GM19193 (cell line): ENCODE data around the gene ADCY3.

ENCODE experiments used
- POLR2A ChIP-seq: IDR thresholded peaks from 4 replicates; pipeline ENCODE4 v1.6.1; 2011; ENCODE audit not compliant: insufficient read depth, insufficient read length; ENCODE audit errors: extremely low read depth

The ADCY3 gene

DNA sequence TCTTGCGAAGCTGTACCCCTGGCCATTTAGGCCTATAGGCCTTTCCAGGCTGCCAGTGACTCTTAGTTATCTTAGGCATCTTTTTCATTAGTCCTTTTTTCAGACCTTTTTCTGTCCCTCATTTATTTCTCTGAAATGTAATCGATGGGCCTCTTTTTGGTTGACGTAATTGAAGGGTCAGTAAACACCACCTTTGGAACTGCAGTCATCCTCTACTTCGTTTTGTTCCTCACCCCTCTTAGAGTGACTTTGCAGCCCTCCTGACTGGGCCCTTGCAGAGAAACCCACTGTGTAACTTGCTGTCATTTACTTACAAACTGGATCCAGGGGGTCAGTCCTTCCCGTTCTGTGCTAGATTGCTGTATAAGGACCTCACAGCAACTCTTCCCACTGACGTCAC is 103.6 kb downstream of the ADCY3 start:
- no peak for TF ChIP-seq POLR2A

DNA sequence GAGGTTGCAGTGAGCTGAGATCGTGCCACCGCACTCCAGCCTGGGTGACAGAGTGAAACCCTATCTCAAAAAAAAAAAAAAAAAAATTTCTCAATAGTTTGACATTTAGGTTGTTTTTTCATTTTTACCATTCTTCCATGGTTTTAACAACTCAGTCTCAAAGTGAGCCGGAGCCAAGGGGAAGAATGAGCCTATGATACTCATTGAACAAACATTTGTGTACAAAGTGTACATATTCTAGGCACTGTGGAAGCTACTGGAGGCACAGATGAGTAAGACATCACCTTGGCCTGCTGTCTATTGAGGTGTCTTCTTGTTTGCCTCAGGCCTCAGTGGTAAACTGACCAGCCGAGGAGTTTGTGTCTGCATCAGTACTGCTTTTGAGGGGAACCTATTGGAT is 104.9 kb downstream of the ADCY3 start:
- TF ChIP-seq POLR2A = no peak

DNA sequence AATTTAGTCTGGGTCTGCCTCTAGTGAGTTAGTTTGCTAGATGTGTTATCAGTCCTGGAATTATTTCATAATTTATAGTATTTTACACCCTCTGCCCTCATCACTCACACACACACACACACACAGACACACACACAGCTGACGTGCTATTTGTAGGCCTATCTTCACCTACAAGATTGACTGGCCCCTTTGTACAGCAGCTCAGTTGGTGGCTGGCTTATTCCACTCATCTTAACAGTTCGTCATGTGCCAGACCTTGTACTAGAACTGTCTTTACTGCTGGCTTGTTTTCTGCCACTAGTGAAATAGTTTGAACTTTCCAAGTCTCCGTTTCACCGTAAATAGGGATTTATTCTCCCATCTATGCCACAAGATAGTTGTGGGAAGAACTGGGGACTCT is 105.5 kb downstream of the ADCY3 start:
- TF ChIP-seq POLR2A = no peak

DNA sequence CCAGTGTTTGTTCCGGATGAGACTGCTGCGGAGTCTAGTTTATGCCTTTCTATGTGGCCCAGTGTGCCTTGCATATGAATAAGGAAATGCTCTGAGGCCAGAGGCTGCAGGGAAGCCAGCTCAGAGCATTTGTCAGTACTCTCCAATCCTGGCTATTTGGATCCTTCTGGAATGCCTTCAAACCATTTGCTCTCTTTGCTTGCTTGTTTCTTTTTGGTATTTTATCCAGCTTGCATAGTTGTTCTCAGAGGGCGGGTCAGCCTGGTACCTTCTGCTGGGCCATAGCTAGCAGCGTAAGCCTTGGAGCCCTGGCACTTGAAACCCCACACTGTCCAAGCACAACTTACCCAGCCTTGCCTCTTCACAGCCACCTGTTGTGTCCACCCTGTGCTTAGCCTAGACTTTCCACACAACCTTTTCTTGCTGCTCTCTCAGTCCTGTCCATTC is 106.3 kb downstream of the ADCY3 start:
- no peak for TF ChIP-seq POLR2A

DNA sequence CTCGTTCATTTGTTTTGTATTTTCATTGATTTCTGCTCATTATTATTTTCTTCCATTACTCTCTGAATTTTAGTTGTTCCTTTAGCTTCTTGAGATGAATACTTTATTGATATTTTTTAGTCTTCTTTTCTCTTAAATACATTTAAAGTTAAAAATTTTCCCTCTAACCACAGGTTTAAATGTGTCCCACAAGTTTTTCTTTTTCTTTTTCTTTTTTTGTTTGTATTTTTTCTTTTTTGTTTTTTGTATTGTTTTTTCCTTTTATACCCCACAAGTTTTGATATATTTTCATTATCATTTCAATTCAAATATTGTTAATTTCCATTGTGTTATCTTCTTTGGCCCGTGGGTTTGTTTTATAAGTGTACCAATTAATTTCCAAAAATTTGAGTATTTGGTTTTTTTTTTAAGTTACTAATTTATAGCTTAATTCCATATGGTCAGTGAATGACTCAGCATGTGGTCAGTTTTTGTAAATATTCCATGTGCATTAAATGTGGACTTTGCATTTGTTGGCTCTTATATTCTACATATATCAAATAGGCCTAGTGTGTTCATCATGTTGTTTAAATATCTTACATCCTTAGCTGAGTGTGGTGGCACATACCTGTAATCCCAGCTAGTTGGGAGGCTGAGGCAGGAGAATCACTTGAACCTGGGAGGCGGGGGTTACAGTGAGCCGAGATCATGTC is 110.6 kb downstream of the ADCY3 start:
- no peak for TF ChIP-seq POLR2A

DNA sequence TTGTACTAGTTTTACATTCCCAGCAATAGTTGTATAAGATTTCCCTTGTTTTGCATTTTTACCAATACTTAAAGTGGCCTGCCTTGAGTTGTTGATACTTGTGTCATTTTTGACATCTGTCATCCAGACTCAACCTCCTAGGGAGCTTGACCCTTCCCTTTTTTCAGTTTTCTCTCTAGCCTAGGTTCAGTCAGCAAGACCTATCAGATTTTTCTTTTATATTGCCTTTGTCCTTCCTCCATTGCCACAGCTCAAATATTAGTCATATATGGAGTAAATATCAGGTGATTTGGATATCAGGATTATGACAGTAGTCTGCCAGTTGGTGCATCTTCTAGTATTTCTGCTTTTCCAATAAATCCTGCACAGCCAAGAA is 113.4 kb downstream of the ADCY3 start:
- TF ChIP-seq POLR2A = no peak

DNA sequence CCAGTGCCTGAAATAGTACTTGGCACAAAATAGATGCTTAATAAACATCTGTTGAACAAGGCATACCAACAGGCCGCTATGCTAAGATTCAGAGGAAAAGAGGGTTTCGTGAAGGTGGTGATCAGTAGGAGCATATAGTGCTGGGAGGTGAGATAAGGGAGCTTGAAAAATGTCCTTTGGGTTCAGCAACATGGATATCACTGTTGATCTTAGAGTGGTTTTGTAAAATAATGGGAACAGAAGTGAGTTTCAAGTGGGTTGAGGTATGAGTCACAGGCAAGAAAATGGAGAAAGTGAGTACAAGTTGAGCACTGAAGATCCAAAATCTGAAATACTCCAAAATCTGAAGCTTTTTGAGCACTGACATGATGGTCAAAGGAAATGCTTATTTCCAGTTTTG is 122.4 kb downstream of the ADCY3 start:
- TF ChIP-seq POLR2A = no peak

DNA sequence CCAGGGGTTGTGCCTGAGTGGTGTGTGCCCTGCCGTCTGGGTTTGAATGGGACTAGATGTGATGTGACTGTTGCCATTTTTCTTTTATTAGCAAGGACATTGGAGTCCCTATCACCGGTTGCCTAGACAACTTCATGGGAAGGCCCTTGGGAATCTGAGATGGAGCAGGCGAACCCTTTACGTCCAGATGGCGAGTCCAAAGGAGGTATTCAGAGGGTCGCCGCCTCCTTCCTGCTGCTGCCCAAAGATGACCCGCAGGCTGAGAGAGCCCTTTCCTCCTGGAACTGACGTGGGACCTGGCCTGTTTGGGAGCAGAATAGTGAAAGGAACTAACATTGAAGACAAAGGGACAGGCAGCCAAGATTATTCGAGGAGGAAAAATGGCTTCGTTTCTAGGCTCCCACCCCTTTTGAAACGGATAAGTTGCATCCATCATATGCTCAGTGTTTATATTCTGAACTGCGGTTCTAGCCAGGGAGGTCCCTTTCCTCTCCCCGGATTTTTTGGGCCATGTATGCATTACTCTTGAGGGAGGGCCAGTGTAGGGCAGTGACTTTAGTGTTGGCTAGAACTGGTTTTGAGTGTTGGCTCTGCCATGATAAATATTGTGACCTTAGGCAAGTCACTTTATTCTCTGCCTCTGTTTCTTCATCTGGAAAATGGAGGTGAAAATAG is 126.1 kb downstream of the ADCY3 start:
- no peak for TF ChIP-seq POLR2A

DNA sequence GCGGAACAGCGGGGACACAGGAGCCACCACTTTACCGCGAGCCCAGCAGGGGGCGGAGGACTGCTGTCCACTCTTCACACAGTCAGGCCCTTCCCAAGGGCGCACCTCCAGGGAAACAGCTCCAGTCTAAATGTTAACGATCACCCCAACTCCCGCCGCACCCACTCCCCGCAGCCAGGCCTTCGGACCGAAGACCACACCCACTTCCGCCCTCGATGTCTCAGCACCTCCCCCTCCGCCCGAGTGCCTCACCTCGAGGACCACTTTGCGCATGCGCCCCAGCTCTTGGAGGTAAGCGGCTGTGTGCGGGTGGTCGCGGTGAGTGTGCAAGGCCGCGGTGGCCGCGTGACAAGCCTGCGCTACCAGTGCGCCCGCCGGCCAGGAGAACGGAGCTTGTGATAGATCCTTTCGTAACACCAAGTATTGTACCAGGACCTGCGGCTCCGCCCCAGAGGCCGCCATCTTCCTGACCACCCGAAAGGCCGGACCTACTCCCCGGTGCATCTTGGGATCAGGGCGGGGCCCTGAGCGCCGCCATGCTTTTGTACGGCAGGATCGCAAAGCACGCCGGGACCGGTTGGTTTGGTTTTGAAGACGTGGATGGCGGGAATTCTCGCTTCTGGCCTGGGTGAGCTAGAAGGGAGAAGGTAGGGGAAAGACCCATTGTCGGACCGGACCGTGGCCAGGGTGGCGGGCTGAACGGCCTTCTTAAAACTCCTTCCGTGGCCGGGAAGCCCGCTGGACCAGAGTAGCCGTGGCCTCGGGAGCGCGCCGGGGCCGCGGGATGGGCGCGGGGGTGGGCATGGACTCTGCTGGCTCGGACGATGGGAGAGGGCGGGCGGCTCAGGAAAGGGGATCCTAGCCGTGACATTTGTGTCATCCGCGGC is 126.9 kb downstream of the ADCY3 start, which contains the start of the genes CENPO and PTRHD1:
Gene CENPO, plus strand, starts transcription at position 552 of the 887 bp plus-strand sequence. CDS start 495 bp downstream, outside the sequence.
Gene PTRHD1, minus strand, starts transcription at position 518 of the 887 bp plus-strand sequence. Its CDS starts 14 bp downstream, at position 504.
- peak; percentile 89 for TF ChIP-seq POLR2A

DNA sequence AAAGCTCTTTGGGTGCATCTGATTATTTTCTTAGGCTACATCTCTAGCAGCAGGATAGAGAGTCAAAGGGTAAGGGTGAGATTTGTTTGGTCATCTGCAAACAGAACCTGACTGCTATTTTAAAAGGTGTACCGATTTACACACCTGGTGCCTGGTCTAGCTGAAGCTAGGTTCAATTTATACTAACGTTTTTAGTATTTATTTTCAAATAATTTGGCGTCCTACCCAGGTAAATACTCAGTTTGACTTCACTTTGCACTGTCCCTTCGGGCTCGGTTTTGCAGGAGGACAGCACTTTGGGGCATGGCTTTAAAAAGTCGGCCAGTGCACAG is 127.5 kb downstream of the ADCY3 start:
- no peak for TF ChIP-seq POLR2A

DNA sequence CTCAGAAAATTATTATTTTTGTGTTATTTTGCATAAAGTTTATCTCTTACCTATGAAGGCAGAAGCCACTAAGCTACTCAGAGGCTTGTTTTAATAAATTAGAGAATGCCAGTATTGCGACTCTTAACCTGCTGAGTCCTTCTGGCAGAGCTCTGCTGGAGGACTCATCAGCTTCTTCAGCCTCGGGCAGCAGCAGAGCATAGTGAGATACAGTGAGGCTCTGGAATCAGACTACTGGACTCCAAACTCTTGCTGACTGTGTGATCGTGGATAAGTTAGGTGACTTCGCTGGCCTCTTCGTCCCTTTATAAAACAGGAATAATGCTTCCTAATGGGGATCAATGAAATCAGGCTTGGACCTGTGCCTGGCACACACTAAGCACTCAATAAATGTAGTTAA is 128.6 kb downstream of the ADCY3 start:
- TF ChIP-seq POLR2A = no peak

DNA sequence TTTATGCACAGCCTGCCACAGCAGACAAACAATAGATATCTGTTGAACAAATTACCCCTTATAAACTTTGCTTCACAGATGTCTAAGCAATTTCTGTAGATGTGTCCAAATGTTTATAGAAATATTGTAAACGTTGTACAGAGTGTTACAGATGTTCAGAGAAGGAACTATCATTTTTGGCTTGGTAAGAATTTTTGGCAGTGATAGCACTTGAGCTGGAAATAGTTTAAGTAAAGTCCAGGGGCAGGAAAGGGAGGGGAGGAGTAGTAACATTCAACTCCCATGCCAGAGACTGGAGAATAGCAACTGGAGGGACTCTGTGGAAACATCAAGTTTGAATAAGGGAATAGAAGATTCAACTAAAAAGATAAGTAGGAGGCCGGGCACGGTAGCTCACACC is 131.2 kb downstream of the ADCY3 start:
- no peak for TF ChIP-seq POLR2A

DNA sequence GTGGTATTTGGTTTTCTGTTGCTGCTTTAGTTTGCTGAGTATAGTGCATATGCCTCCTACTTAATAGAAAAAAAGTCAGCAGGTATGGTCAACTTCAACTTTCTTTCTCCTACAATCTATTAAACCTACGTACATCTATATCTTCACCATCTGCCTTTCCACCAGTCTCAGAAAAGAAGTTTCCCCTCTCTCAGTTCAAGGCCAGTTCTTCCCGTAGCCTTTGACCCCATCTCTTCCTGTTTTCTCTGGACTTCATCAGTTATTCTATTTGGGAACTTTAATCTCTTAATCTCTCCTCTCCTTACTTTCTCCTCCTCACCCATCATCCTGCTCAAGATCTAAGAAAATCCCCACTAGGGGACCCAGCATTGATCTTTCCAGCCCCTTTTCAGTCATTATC is 132.5 kb downstream of the ADCY3 start:
- no peak for TF ChIP-seq POLR2A

DNA sequence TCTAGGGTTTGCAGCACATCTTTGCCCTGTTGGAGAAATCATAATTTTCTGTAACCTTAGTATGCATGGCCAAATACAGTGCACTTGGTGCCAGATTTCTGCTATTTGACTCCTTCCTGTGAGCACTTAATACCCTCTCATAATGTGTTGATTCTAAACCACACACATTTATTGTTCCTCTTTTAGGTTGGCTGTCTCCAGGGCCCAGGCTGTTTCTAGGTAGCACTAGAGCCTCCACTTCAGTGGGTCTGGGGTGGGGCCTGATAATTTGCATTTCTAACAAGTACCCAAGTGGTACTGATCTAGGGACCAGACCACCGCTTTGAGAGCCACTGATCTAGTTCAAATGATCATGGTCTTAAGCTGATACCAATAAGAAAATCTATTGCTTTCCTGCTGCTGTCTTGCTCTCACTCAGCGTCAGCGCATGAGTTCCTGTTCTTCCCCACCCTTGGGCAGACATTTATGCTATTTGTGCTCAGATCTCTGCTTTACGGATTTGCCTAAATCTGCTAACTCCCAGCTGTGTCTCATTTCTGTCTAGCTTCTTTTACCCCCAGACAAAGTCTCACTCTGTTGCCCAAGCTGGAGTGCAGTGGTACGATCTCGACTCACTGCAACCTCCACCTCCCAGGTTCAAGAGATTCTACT is 134.2 kb downstream of the ADCY3 start:
- TF ChIP-seq POLR2A = no peak

DNA sequence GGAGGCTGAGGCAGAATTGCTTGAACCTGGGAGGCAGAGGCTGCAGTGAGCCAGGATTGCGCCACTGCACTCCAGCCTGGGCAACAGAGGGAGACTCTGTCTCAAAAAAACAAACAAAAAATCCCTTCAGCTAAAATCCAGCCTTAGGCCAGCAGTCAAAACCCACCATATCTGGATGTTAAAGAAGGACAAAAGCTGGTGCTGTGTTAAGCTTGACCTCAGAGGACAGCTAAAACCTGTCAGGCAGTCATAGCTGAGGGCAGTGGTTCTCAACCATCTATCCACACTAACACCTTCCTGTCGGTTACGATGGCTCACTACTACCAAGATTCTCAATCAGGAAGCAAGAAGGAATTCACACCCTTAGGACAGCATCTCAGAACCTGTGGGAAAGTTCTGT is 136.4 kb downstream of the ADCY3 start:
- TF ChIP-seq POLR2A = no peak

DNA sequence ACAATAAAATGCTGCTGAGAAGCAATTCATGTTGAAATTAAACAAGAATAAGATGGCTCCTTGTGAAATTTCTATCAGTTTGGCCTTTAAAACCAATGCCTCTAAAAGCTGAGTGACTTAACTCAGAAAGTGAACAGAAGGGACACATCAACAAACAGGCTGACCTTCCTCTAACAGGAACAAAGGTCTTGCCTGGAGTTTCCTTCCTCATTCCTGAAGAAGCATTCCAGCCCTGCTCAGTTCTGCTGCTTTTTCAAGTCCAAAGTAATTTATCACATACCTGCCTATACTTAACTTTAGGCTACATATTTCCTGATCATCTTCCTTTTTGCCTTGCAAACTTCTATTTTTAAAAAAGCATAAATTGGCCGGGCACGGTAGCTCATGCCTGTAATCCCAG is 140.9 kb downstream of the ADCY3 start:
- TF ChIP-seq POLR2A = no peak

DNA sequence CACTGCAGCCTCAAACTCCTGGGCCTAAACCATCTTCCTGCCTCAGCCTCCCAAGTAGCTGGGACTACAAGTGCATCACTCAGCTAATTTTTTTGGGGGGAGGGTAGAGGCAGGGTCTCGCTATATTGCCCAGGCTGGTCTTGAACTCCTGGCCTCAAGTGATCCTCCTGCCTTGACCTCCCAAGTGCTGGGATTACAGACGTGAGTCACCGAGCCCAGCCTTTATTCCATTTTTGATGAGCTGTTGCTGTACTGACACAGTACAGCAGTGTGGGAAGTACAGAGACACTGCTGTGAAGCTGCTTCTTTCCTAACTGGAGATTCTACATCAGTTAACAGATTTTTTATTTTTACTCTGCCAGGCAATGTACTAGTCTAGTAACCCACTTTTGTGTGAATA is 145.7 kb downstream of the ADCY3 start:
- no peak for TF ChIP-seq POLR2A
